ENCODE results near the gene TTYH2.

The TTYH2 gene

DNA sequence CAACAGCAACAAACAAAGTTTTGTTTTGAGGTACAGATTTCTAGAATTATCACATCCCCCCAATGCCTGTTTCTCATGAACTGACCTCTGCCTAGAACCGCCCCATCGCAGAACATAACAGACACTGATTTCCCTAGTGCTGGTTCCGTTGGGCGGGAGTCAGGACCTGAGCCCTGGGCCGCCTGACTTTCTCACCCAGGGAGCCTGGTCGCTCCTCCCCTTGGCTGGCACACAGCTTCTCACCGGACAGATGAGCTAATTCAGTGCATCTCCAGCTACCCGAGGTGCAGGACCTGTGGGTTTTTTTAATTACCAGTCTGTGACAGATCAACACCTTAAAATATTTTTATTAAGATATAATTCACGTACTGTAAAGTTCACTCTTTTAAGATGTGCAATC is 30.0 kb upstream of the TTYH2 start:
- Histone ChIP-seq H3F3A (ENCODE audit: insufficient read depth) (no peaks in the 10 kb centered on the region), H3K79me2 (ENCODE audit: insufficient read depth, low read length) (no peaks in the 10 kb centered on the region), H3K27me3 (ENCODE audit: low read length) (no peaks in the 10 kb centered on the region), H3K9ac (ENCODE audit: low read length) (no peak overlapping the region), H3K9me2 (replicated peaks; ENCODE audit: insufficient read depth, low read length) (no peaks in the 10 kb centered on the region), H4K20me1 (ENCODE audit: low read depth, low read length) (no peaks in the 10 kb centered on the region), H3K36me3 (ENCODE audit: low read length) (no peaks in the 10 kb centered on the region), H3K4me2 (ENCODE audit: low read depth, low read length, poor library complexity, severe bottlenecking) (no peak overlapping the region), H2AFZ (ENCODE audit: low read depth, low read length, severe bottlenecking) (no peak overlapping the region), H3K4me3 (ENCODE audit: insufficient read depth, low read length, poor library complexity, severe bottlenecking) (no peak overlapping the region), H3K27ac (ENCODE audit: low read depth, low read length) (no peak overlapping the region), H3K9me3 (ENCODE audit: insufficient read depth, low read length) (no peaks in the 10 kb centered on the region)
- TF ChIP-seq EZH2phosphoT487 (conservative IDR thresholded peaks at IDR 0.05; ENCODE audit: low read length) = no peak
- TF ChIP-seq, protein P1, sequence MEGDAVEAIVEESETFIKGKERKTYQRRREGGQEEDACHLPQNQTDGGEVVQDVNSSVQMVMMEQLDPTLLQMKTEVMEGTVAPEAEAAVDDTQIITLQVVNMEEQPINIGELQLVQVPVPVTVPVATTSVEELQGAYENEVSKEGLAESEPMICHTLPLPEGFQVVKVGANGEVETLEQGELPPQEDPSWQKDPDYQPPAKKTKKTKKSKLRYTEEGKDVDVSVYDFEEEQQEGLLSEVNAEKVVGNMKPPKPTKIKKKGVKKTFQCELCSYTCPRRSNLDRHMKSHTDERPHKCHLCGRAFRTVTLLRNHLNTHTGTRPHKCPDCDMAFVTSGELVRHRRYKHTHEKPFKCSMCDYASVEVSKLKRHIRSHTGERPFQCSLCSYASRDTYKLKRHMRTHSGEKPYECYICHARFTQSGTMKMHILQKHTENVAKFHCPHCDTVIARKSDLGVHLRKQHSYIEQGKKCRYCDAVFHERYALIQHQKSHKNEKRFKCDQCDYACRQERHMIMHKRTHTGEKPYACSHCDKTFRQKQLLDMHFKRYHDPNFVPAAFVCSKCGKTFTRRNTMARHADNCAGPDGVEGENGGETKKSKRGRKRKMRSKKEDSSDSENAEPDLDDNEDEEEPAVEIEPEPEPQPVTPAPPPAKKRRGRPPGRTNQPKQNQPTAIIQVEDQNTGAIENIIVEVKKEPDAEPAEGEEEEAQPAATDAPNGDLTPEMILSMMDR (IDR thresholded peaks at IDR 0.05; ENCODE audit: insufficient read depth, low read length, poor library complexity, severe bottlenecking) = no peak

- no peak overlapping the region for H3K4me2 ChIP-seq (ENCODE audit: low read depth, low read length, poor library complexity, severe bottlenecking)
- no peaks in the 10 kb centered on the region for H3F3A ChIP-seq (ENCODE audit: insufficient read depth)
- H3K9ac ChIP-seq (ENCODE audit: low read length) = no peak overlapping the region
- H4K20me1 ChIP-seq (ENCODE audit: low read depth, low read length) = no peaks in the 10 kb centered on the region
- TF ChIP-seq, protein P1 (IDR thresholded peaks at IDR 0.05; ENCODE audit: insufficient read depth, low read length, poor library complexity, severe bottlenecking) = no peak
- TF ChIP-seq EZH2phosphoT487 (conservative IDR thresholded peaks at IDR 0.05; ENCODE audit: low read length) = no peak
- H2AFZ ChIP-seq (ENCODE audit: low read depth, low read length, severe bottlenecking) = no peak overlapping the region
- no peaks in the 10 kb centered on the region for H3K9me3 ChIP-seq (ENCODE audit: insufficient read depth, low read length)
- H3K27ac ChIP-seq (ENCODE audit: low read depth, low read length) = no peak overlapping the region
- no peaks in the 10 kb centered on the region for H3K36me3 ChIP-seq (ENCODE audit: low read length)
- no peak overlapping the region for H3K4me3 ChIP-seq (ENCODE audit: insufficient read depth, low read length, poor library complexity, severe bottlenecking)
- no peaks in the 10 kb centered on the region for H3K27me3 ChIP-seq (ENCODE audit: low read length)
- H3K9me2 ChIP-seq (replicated peaks; ENCODE audit: insufficient read depth, low read length) = no peaks in the 10 kb centered on the region
- H3K79me2 ChIP-seq (ENCODE audit: insufficient read depth, low read length) = no peaks in the 10 kb centered on the region
Observed at GRCh38 chr17:74185571-74186185, 27.7 kb upstream of the TTYH2 start.

DNA sequence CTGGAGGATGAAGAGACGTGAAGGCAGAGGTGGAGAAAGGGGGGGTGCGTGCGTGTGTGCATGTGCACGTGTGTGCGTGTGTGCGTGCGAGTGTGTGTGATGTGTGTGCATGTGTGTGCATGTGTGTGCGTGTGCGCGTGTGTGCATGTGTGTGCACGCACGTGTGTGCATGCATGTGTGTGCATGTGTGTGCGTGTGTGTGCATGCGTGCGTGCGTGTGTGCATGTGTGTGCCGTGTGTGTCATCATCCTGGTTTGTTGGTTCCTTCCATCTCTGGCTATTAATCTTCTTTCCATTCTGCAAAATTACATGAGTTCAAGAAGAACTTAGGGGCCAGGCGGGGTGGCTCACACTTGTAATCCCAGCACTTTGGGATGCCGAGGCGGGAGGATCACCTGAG is 26.9 kb upstream of the TTYH2 start:
- no peak overlapping the region for H3K4me2 ChIP-seq (ENCODE audit: low read depth, low read length, poor library complexity, severe bottlenecking)
- H3K27me3 ChIP-seq (ENCODE audit: low read length) = no peaks in the 10 kb centered on the region

More for the DNA sequence above, 26.9 kb upstream of the TTYH2 start:
- H3K9ac ChIP-seq (ENCODE audit: low read length) = no peak overlapping the region
- H4K20me1 ChIP-seq (ENCODE audit: low read depth, low read length) = no peaks in the 10 kb centered on the region
- H3K27ac ChIP-seq (ENCODE audit: low read depth, low read length) = no peak overlapping the region
- no peaks in the 10 kb centered on the region for H3K9me2 ChIP-seq (replicated peaks; ENCODE audit: insufficient read depth, low read length)
- H3K9me3 ChIP-seq (ENCODE audit: insufficient read depth, low read length) = no peaks in the 10 kb centered on the region
- no peaks in the 10 kb centered on the region for H3F3A ChIP-seq (ENCODE audit: insufficient read depth)
- TF ChIP-seq EZH2phosphoT487 (conservative IDR thresholded peaks at IDR 0.05; ENCODE audit: low read length) = no peak
- TF ChIP-seq, protein P1 (IDR thresholded peaks at IDR 0.05; ENCODE audit: insufficient read depth, low read length, poor library complexity, severe bottlenecking) = no peak
- no peaks in the 10 kb centered on the region for H3K79me2 ChIP-seq (ENCODE audit: insufficient read depth, low read length)
- no peaks in the 10 kb centered on the region for H3K36me3 ChIP-seq (ENCODE audit: low read length)
- no peak overlapping the region for H3K4me3 ChIP-seq (ENCODE audit: insufficient read depth, low read length, poor library complexity, severe bottlenecking)
- H2AFZ ChIP-seq (ENCODE audit: low read depth, low read length, severe bottlenecking) = no peak overlapping the region
